ENCODE measurements around the gene SLC44A5.

- TF ChIP-seq, protein P1, sequence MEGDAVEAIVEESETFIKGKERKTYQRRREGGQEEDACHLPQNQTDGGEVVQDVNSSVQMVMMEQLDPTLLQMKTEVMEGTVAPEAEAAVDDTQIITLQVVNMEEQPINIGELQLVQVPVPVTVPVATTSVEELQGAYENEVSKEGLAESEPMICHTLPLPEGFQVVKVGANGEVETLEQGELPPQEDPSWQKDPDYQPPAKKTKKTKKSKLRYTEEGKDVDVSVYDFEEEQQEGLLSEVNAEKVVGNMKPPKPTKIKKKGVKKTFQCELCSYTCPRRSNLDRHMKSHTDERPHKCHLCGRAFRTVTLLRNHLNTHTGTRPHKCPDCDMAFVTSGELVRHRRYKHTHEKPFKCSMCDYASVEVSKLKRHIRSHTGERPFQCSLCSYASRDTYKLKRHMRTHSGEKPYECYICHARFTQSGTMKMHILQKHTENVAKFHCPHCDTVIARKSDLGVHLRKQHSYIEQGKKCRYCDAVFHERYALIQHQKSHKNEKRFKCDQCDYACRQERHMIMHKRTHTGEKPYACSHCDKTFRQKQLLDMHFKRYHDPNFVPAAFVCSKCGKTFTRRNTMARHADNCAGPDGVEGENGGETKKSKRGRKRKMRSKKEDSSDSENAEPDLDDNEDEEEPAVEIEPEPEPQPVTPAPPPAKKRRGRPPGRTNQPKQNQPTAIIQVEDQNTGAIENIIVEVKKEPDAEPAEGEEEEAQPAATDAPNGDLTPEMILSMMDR (conservative IDR thresholded peaks at IDR 0.05; ENCODE audit: low read depth, low read length): peak; percentile 76
- TF ChIP-seq EZH2 (IDR thresholded peaks at IDR 0.05; ENCODE audit: borderline replicate concordance, low read depth, low read length, poor library complexity, severe bottlenecking): no peak
Observed at GRCh38 chr1:75233302-75233929, 377.5 kb downstream of the SLC44A5 start.
